NCI-H774 (cell line): ENCODE data around the gene NEIL1.
"Not testable (repeated sequence)": the region's sequence is repeated elsewhere in the genome, so short reads cannot be mapped to it uniquely, and the experiment has no call there.

Experiments used
- DNase-seq: peaks from one replicate; lab custom pipeline; 2025; lab: John Stamatoyannopoulos, UW

Gene NEIL1

GRCh38 chr15:75380773-75381172 is 33.9 kb downstream of the NEIL1 start:
- DNase-seq: no peak

- not testable (repeated sequence) for DNase-seq
Measured at GRCh38 chr15:75383986-75384385, 37.1 kb downstream of the NEIL1 start.

GRCh38 chr15:75389791-75390382 is 43.0 kb downstream of the NEIL1 start:
- no peak for DNase-seq

GRCh38 chr15:75397494-75397893 is 50.7 kb downstream of the NEIL1 start:
- DNase-seq: no peak

- DNase-seq: no peak
Measured at GRCh38 chr15:75403892-75404291, 57.1 kb downstream of the NEIL1 start.
